ENCODE measurements around the gene CDR2.

CDR2 gene

GRCh38 chr16:22342082-22342481 lies 32.3 kb downstream of the CDR2 start:
- no peak for DNase-seq (ENCODE audit: low read depth)
- TF ChIP-seq, protein P1, sequence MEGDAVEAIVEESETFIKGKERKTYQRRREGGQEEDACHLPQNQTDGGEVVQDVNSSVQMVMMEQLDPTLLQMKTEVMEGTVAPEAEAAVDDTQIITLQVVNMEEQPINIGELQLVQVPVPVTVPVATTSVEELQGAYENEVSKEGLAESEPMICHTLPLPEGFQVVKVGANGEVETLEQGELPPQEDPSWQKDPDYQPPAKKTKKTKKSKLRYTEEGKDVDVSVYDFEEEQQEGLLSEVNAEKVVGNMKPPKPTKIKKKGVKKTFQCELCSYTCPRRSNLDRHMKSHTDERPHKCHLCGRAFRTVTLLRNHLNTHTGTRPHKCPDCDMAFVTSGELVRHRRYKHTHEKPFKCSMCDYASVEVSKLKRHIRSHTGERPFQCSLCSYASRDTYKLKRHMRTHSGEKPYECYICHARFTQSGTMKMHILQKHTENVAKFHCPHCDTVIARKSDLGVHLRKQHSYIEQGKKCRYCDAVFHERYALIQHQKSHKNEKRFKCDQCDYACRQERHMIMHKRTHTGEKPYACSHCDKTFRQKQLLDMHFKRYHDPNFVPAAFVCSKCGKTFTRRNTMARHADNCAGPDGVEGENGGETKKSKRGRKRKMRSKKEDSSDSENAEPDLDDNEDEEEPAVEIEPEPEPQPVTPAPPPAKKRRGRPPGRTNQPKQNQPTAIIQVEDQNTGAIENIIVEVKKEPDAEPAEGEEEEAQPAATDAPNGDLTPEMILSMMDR (conservative IDR thresholded peaks at IDR 0.05; ENCODE audit: low read depth, low read length): no peak
- no peak overlapping the region for H3K4me3 ChIP-seq (ENCODE audit: low read depth, low read length)

DNA sequence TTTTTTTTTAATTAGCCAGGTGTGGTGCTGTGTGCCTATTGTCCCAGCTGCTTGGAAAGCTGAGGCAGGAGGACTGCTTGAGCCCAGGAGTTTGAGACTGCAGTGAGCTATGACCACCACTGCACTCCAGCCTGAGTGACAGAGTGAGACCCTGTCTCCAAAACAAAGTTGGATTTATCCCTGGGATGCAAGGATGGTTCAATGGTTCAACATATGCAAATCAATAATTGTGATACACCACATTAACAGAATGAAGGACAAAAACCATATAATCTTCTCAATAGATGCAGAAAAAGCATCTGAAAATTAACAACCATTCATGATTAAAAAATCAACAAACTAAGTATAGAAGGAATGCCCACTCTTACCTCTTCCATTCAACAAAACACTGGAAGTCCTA lies 33.5 kb downstream of the CDR2 start:
- no peak overlapping the region for H3K4me3 ChIP-seq (ENCODE audit: low read depth, low read length)
- TF ChIP-seq, protein P1 (conservative IDR thresholded peaks at IDR 0.05; ENCODE audit: low read depth, low read length): no peak
- DNase-seq (ENCODE audit: low read depth): no peak

DNA sequence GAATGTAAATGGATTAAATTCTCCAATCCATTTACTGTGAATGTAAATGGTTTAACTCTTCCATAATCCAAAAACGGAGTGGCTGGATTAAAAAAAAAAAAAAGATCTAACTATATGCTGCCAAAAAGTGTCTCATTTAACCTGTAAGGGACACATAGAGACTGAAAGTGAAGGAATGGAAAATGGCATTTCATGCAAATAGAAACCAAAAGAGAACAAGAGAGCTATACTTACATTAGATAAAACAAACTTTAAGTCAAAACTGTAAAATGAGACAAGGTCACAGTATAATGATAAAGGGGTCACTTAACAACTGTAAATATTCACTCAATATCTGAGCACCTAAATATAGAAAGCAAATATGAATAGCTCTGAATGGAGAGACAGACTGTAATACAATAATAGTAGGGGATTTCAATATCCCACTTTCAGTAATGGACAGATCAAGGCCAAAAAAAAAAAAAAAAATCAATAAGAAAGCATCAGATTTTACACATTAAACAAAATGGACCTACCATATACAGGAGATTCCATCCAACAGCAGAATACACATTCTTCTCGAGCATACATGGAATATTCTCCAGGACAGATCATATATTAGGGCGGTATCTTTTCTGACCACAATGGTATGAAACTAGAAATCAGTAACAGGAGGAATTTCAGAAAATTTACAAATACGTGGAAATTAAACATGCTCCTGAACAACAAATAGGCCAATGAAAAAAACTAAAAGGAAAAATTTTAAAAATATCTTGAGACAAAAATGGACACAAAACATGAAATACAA lies 36.4 kb downstream of the CDR2 start:
- TF ChIP-seq, protein P1 (conservative IDR thresholded peaks at IDR 0.05; ENCODE audit: low read depth, low read length): no peak
- no peak for DNase-seq (ENCODE audit: low read depth)
- H3K4me3 ChIP-seq (ENCODE audit: low read depth, low read length): no peak overlapping the region

DNA sequence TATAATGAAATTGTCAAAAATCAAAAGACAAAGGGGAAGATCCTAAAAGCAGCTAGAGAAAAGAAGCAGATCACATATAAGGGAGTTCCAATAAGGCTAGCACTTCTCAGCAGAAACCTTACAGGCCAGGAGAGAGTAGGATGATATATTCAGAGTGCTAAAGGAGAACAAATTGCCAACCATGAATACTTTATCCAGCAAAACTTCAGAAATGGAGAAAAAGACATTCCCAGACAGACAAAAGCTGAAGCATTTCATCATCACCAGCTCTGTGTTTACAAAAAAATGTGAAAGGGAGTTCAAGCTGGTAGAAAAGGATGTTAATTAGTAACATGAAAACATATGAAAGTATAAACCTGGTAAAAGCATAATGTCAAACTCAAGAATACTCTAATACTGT lies 37.4 kb downstream of the CDR2 start:
- no peak overlapping the region for H3K4me3 ChIP-seq (ENCODE audit: low read depth, low read length)
- TF ChIP-seq, protein P1 (conservative IDR thresholded peaks at IDR 0.05; ENCODE audit: low read depth, low read length): no peak
- no peak for DNase-seq (ENCODE audit: low read depth)

- no peak for DNase-seq (ENCODE audit: low read depth)
- TF ChIP-seq, protein P1 (conservative IDR thresholded peaks at IDR 0.05; ENCODE audit: low read depth, low read length): no peak
- H3K4me3 ChIP-seq (ENCODE audit: low read depth, low read length): no peak overlapping the region
These were observed 37.8 kb downstream of the CDR2 start for GRCh38 chr16:22336581-22336980.

DNA sequence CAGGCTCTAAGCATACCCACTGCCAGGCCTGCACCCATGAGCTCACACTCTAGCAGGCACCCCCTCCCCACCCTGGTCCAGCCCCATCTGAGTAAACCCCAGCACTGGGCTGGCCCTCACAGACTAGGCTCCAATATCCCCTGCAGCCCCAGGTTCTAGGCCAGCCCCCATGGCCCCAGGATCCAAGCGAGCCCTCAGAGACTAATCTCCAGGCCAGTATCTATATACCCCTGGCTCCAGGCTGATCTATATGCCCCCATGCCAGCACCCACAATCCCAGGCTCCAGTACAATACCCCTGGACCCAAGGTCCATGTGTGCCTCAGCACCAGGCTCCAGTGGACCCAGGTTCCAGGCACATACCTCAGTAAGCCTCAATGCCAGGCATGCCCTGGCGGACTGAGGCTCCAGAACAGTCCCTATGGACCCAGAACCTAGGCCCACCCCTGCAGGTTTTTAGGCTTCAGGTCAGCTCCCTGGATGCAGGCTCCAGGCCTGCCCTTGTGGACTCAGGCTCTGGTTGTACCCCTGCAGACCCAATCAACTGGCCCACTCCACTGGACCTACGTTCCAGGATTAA lies 38.7 kb downstream of the CDR2 start:
- TF ChIP-seq, protein P1 (conservative IDR thresholded peaks at IDR 0.05; ENCODE audit: low read depth, low read length): no peak
- no peak for DNase-seq (ENCODE audit: low read depth)
- H3K4me3 ChIP-seq (ENCODE audit: low read depth, low read length): no peak overlapping the region

All from choroid plexus epithelial cell (primary cell).